ENCODE results near the gene CHAC1. TPM values are rescaled to one million over a fixed set of nuclear protein-coding genes. Genes with fewer than 3 reads are reported as not detected.

The CHAC1 gene
- polyA plus RNA-seq, 1 donor from 2014 or later, result 3.6 TPM

DNA sequence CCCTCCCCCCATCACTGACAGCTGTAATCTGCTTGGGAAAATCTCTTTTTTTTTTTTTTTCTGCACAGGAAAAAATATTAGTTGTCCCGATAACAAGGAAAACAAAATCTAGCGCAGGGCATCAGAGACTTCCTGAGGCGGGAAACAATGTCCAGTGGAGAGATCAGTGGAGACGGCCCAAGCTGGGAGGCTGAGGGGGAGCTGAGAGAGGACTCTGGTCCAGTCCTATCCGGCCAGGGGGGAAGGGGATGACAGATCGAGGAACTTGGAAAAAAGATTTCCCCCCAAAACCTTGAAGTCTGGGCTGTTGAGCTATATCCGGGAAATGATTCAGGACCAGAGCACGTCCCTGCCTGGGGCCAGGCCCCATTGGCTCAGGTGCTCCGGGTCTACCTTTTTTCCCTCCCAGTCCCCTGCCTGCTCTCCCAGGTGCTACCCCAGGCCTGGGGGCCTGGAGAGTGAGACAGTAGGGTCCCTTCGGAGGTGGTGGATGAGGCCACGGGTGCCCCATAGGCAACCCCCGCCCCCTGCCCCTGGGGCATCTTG is 38.1 kb upstream of the CHAC1 start:
- Histone ChIP-seq H4K20me1 (ENCODE audit: insufficient read depth) (no peaks in the 10 kb centered on the region), H3K27ac (ENCODE audit: low read length) (no peak overlapping the region), H3K79me2 (replicated peaks; ENCODE audit: insufficient read depth, low read length) (no peaks in the 10 kb centered on the region), H2AFZ (ENCODE audit: low read depth, low read length) (no peak overlapping the region), H3K4me2 (ENCODE audit: low read length) (no peak overlapping the region), H3K9me3 (ENCODE audit: low read length) (no peaks in the 10 kb centered on the region), H3F3A (ENCODE audit: insufficient read depth, low read length, poor library complexity, severe bottlenecking) (no peaks in the 10 kb centered on the region), H3K4me3 (ENCODE audit: low read length) (no peak overlapping the region), H3K9ac (ENCODE audit: low read length) (no peak overlapping the region), H3K9me2 (ENCODE audit: insufficient read depth, low read length) (no peaks in the 10 kb centered on the region), H3K36me3 (ENCODE audit: insufficient read depth, low read length) (no peaks in the 10 kb centered on the region), H3K27me3 (ENCODE audit: insufficient read depth, low read depth, low read length) (no peaks in the 10 kb centered on the region)
- TF ChIP-seq TAF1 (IDR thresholded peaks at IDR 0.05; ENCODE audit: low read depth), result no peak

DNA sequence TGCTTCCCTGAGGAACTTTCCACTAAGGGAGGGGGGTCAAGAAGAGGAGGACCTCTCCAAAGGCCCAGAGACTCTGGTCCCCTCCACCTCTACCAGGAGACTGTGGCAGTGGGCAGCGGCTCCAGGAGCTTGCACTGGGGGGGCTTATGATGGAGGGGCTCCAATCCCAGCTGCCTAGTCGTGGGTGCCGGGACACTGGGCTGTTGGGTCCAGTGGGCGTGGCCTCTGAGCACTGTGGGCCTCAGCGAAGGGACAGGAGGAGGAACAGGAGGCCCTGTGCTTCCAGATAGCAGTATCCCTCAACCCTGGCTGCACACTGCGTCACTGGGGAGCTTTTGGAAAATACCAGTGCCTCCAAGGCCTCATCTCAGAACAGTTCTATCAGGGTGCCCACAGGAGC is 37.6 kb upstream of the CHAC1 start:
- Histone ChIP-seq H3K4me3 (ENCODE audit: low read length) (no peak overlapping the region), H3K27ac (ENCODE audit: low read length) (no peak overlapping the region), H4K20me1 (ENCODE audit: insufficient read depth) (no peaks in the 10 kb centered on the region), H3F3A (ENCODE audit: insufficient read depth, low read length, poor library complexity, severe bottlenecking) (no peaks in the 10 kb centered on the region), H3K36me3 (ENCODE audit: insufficient read depth, low read length) (no peaks in the 10 kb centered on the region), H3K27me3 (ENCODE audit: insufficient read depth, low read depth, low read length) (no peaks in the 10 kb centered on the region), H3K9me2 (ENCODE audit: insufficient read depth, low read length) (no peaks in the 10 kb centered on the region), H2AFZ (ENCODE audit: low read depth, low read length) (no peak overlapping the region), H3K4me2 (ENCODE audit: low read length) (no peak overlapping the region), H3K9ac (ENCODE audit: low read length) (no peak overlapping the region), H3K9me3 (ENCODE audit: low read length) (no peaks in the 10 kb centered on the region), H3K79me2 (replicated peaks; ENCODE audit: insufficient read depth, low read length) (no peaks in the 10 kb centered on the region)
- TF ChIP-seq SMC3 (conservative IDR thresholded peaks at IDR 0.05; ENCODE audit: poor library complexity) (no peak), RAD21 (conservative IDR thresholded peaks at IDR 0.05) (no peak), POLR2AphosphoS5 (IDR thresholded peaks at IDR 0.05) (no peak), EZH2 (IDR thresholded peaks at IDR 0.05; ENCODE audit: borderline replicate concordance, insufficient read depth, low read length, poor library complexity, severe bottlenecking) (no peak), MXI1 (conservative IDR thresholded peaks at IDR 0.05; ENCODE audit: poor library complexity, severe bottlenecking) (no peak), EP300 (conservative IDR thresholded peaks at IDR 0.05; ENCODE audit: poor library complexity, severe bottlenecking) (no peak)
- TF ChIP-seq, protein P1, sequence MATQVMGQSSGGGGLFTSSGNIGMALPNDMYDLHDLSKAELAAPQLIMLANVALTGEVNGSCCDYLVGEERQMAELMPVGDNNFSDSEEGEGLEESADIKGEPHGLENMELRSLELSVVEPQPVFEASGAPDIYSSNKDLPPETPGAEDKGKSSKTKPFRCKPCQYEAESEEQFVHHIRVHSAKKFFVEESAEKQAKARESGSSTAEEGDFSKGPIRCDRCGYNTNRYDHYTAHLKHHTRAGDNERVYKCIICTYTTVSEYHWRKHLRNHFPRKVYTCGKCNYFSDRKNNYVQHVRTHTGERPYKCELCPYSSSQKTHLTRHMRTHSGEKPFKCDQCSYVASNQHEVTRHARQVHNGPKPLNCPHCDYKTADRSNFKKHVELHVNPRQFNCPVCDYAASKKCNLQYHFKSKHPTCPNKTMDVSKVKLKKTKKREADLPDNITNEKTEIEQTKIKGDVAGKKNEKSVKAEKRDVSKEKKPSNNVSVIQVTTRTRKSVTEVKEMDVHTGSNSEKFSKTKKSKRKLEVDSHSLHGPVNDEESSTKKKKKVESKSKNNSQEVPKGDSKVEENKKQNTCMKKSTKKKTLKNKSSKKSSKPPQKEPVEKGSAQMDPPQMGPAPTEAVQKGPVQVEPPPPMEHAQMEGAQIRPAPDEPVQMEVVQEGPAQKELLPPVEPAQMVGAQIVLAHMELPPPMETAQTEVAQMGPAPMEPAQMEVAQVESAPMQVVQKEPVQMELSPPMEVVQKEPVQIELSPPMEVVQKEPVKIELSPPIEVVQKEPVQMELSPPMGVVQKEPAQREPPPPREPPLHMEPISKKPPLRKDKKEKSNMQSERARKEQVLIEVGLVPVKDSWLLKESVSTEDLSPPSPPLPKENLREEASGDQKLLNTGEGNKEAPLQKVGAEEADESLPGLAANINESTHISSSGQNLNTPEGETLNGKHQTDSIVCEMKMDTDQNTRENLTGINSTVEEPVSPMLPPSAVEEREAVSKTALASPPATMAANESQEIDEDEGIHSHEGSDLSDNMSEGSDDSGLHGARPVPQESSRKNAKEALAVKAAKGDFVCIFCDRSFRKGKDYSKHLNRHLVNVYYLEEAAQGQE (IDR thresholded peaks at IDR 0.05; ENCODE audit: borderline replicate concordance), result no peak
- TF ChIP-seq, protein P2, sequence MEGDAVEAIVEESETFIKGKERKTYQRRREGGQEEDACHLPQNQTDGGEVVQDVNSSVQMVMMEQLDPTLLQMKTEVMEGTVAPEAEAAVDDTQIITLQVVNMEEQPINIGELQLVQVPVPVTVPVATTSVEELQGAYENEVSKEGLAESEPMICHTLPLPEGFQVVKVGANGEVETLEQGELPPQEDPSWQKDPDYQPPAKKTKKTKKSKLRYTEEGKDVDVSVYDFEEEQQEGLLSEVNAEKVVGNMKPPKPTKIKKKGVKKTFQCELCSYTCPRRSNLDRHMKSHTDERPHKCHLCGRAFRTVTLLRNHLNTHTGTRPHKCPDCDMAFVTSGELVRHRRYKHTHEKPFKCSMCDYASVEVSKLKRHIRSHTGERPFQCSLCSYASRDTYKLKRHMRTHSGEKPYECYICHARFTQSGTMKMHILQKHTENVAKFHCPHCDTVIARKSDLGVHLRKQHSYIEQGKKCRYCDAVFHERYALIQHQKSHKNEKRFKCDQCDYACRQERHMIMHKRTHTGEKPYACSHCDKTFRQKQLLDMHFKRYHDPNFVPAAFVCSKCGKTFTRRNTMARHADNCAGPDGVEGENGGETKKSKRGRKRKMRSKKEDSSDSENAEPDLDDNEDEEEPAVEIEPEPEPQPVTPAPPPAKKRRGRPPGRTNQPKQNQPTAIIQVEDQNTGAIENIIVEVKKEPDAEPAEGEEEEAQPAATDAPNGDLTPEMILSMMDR (IDR thresholded peaks at IDR 0.05; ENCODE audit: poor library complexity, severe bottlenecking), result no peak

DNA sequence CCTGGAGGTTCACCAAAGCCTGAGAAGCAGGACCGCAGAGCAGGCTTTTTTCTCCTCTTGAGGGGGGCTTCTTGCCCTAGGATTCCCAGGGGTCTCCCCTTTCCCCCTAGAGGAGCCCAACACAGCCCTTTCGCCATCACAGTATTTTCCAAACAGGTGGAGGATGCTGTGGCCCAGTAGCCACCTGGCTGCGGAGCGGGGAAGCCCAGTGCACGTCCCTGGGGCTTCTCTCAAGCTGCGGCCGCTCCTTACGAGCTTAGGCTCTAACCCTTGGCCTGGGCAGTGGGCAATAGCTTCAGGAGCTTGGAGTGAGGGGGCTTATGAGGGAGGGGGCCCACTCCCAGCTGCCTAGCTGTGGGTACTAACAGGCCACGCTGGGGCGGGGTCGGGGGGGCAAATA is 35.7 kb upstream of the CHAC1 start:
- Histone ChIP-seq H3K4me3 (ENCODE audit: low read length) (no peak overlapping the region), H3K9ac (ENCODE audit: low read length) (no peak overlapping the region), H3K9me3 (ENCODE audit: low read length) (no peaks in the 10 kb centered on the region), H4K20me1 (ENCODE audit: insufficient read depth) (no peaks in the 10 kb centered on the region), H2AFZ (ENCODE audit: low read depth, low read length) (no peak overlapping the region), H3K4me2 (ENCODE audit: low read length) (no peak overlapping the region), H3K27me3 (ENCODE audit: insufficient read depth, low read depth, low read length) (peaks cover 3% of the 10 kb centered on the region), H3K9me2 (ENCODE audit: insufficient read depth, low read length) (no peaks in the 10 kb centered on the region), H3K36me3 (ENCODE audit: insufficient read depth, low read length) (no peaks in the 10 kb centered on the region), H3K79me2 (replicated peaks; ENCODE audit: insufficient read depth, low read length) (no peaks in the 10 kb centered on the region), H3F3A (ENCODE audit: insufficient read depth, low read length, poor library complexity, severe bottlenecking) (no peaks in the 10 kb centered on the region), H3K27ac (ENCODE audit: low read length) (no peak overlapping the region)
- TF ChIP-seq EZH2 (IDR thresholded peaks at IDR 0.05; ENCODE audit: borderline replicate concordance, insufficient read depth, low read length, poor library complexity, severe bottlenecking), result no peak
- TF ChIP-seq, protein P2 (IDR thresholded peaks at IDR 0.05; ENCODE audit: poor library complexity, severe bottlenecking), result no peak
- no peak for TF ChIP-seq SMC3 (conservative IDR thresholded peaks at IDR 0.05; ENCODE audit: poor library complexity)

All from neural cell (in vitro differentiated cells).